SK-N-MC (cell line): ENCODE measurements around the gene GGACT.

Source experiments
- EZH2 ChIP-seq: fragments of 200-600 bp; sonication (generic); IDR thresholded peaks from one replicate; pipeline ENCODE4 v1.6.1; 2017; ENCODE audit warnings: antibody characterized with exemption
- POLR2AphosphoS5 ChIP-seq: IDR thresholded peaks from 2 replicates; pipeline ENCODE4 v1.6.1; 2012; ENCODE audit warnings: mild to moderate bottlenecking, low read depth, low read length, borderline replicate concordance

DNA sequence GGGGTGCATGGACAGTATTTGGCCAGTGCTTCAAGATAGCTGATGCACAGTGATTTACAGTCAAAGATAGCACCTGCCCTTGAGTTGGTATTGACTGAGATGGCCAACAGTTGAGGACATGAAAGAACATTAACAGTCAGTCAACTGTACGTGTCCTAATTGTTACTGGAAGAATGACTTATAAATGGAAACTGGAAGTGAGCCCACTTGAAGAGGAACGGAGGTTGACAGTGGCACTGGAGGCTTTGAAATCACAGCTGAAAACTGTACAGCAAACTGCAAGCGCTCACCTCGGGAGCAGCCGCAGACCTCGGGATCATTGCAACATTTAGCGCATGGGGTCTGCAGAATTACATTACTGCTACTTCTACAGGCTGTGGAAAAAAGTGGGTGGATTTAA is 77.1 kb downstream of the GGACT start:
- TF ChIP-seq POLR2AphosphoS5 = no peak
- TF ChIP-seq EZH2 = no peak
